GM19193 (cell line): ENCODE data around the gene NRXN2.

Source experiments
- POLR2A ChIP-seq: IDR thresholded peaks from 4 replicates; pipeline ENCODE4 v1.6.1; 2011; ENCODE audit not compliant: insufficient read depth, insufficient read length; ENCODE audit errors: extremely low read depth

The NRXN2 gene

DNA sequence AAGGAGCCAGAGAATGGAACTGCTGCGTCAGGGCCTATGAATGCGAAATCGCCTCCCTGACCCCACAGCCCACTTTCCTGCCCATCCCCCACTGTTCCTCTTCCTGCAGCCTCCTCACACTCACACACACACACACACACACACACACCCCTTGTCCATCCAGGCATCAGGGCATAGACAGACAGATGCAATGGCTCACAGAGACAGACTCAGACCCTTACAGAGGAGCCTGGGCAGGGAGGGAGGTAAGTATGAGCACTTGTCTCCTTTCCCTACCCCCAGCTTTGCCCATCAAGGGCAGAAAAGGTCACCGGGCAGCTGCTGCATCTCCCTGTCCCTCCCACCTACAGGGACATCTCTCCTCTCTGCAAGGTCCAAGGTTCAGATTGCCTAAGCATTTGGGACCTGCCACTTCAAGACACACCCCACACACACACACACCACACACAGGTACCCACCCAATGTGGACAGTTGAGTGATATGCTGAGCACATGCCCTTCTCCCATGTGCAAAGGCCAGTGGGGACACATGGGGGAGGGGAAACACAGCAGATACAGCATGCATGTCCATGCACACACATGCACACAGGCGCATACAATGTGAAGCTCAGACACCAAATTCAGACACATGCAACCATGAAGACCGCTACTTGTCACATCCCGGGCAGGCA, 2.0 kb upstream of the NRXN2 start:
- TF ChIP-seq POLR2A, result no peak

DNA sequence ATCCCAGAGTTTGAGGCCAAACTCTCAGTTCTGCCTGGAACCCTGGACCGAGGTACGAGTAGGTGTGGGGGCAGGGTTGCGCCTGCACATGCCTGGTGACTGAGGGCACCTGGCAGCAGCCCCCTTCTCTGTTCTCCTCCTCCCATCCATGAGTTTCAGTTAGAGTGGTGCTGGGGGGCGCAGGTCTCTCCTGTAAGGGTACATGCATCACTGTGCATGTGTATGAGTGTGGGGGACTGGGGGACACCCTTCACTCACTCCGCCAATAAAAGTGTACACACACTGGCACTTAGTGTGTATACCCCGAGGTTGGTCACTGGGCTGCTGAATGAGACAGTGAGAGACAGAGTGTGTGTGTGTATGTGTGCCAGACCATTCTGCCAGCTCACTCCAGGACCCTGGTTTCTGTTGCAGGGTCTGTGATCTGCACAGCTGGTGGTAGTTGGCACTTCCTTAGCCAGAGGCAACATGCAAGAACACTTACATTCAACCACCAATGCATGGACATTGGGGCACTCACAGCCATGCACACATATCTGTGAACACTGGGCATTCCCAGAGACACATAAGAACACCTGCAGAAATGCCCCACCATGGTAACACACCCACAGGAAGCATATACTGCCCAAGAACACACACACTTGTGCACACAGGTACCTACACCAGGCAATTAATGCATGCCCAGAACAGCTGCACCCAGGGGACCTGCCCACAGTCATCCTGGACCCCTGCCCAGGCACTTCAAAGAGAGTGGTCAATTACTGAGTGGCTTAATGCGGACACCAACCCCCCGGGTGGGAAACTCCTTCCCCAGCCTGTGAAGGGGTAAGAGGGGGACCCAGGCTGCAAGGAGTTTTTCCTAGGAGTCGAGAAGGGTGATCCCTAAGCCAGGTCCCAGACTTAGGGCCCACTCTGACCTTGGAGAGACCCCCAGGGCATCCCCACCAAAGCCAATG, 1.2 kb upstream of the NRXN2 start:
- no peak for TF ChIP-seq POLR2A

DNA sequence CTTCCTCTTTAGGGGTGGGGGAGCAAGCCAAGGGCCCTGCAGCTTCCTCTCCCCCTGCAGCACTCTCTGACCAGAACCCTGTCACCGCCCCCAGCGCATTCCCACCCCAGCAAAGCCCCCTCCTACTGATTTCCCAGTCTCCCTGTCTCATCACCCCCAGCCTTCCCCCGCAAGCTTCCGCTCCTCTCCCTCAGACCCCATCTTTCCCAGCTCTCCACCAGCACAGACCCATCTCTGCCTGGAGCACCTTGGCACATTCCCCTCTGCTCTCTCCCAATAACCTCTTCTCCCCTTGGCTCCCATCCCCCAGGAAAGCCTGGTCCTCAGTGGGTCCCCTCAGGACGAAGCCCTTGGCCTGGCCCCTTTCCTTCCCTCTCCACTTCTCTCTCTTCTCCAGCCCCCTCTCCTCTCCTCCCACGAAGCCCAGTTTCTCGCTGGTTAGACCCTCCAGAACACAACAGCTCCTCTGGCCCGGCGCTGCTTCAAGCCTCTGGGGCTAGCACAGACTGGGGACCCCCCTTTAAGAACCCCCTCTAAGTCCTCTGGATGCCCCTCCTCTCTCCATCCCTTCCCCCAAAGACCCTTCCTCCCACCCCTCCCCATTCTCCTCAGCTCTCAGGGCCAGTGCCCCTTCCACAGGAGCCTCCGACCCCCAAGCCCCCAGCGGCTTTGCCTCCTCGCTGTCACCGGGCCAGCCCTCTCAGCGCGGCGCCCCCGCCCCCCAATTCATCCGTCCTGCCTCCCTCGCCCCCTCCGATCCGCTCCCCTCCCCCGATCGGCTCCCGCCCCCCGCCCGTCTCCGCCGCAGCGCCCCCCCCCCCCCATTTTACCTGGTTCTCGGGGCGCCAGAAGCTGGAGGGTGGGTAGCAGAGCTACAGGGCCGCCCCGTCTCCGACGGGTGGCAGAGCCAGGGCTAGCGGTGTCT, 594 bp downstream of the NRXN2 start:
- TF ChIP-seq POLR2A, result no peak

DNA sequence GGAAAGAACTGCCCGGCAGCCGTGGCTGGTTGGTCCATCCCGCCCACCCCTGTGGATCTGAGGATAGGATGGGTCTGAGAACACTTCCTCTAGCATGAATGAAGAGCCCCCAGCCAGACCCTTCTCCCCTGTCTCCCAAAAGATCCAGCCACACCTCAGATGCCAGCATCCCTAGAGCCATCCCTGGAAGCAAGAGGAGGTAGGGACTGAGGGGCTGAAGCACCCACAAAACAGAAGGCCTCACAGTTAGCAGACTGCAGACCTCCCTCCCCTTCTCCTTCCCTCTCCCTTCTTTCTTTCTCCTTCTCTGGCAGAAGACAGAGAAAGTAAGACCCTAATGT, 1.7 kb downstream of the NRXN2 start:
- TF ChIP-seq POLR2A, result no peak

DNA sequence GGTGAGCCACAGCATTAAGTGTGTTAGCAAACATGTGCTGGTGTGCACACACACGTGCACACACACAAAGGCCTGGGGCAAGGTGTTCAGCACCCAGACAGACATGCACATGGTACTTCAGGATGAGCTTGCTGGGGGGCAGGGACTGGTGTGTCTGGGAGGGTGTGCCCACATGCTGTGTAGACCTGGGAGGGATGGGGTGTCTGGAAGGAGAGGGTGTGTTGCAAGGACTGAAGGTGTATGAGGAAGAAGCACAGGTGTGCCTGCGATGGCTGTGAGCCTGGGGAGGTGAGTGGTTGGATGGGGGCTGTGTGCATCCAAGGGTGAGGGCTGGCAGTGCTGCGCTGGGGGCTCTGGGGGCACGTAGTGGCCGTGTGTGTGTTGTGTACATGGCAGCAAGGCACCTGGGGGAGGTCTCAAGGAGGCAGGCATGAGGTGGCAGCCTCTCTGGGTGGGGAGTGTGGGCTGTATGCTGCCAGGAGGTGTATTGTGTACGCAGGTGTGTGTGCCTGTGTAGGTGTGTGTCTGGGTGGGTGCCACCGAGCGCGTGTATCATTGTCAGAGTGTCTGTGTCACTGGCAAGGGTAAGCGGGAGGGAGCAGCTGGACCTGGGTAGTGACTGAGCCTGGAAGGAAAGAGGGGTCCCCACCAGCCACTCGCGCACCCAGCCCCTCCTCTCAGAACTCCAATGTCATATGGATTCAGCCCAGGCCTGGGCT, 2.2 kb downstream of the NRXN2 start:
- TF ChIP-seq POLR2A, result no peak

DNA sequence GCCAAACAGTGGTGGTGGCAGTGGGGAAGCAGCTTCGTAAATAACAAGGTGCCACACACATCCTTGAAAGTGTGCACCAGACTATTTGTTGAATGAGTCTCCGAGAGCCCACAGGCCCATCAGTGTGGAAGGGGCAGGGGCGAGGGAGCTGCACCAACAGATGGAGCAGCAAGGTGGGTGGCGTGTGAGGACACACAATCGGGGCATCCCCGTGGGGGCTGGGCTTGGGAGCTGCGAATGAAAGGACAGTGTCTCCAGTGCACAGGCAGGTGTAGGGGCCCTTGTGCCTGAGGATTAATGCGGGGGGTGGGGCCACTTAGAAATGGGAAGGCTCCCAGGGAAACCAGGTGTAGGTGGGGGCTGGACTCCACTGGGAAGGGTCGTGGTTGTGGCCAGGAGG, 2.8 kb downstream of the NRXN2 start:
- TF ChIP-seq POLR2A, result no peak

DNA sequence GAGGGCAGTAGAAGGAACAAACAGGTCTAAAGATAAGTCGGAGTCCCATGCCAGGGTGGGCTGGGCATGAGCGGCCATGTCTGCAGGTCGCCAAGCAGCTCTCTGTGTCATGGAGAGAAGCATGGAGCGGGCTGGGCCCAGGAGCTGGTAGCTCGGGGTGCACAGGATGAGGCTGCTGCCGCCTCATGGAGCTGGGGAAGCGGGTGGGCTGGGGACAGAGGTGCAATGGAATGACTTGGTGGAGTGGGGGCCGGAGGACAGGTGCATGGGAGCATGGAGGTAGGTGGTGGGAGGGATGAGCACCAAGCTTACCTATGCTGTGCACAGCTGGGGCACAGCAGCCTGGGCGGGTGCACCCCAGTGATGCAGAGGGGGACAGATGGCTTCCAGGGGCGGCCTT, 3.6 kb downstream of the NRXN2 start:
- TF ChIP-seq POLR2A, result no peak

DNA sequence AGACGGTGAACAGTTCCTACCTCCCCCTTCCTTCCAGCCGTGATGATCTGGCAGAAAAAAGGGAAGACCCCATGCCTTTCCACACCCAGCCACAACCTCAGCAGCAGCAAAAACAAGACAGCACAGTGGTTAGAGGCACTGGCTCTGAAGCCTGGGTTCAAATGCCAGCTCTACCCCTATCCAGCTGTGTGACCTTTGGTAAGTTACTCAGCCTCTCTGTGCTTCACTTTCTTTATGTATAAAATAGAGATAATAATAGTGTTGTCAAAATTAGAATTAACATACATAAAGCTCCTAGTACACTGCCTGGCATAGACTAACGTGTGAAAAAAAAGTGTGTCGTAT, 4.2 kb downstream of the NRXN2 start:
- TF ChIP-seq POLR2A, result no peak

DNA sequence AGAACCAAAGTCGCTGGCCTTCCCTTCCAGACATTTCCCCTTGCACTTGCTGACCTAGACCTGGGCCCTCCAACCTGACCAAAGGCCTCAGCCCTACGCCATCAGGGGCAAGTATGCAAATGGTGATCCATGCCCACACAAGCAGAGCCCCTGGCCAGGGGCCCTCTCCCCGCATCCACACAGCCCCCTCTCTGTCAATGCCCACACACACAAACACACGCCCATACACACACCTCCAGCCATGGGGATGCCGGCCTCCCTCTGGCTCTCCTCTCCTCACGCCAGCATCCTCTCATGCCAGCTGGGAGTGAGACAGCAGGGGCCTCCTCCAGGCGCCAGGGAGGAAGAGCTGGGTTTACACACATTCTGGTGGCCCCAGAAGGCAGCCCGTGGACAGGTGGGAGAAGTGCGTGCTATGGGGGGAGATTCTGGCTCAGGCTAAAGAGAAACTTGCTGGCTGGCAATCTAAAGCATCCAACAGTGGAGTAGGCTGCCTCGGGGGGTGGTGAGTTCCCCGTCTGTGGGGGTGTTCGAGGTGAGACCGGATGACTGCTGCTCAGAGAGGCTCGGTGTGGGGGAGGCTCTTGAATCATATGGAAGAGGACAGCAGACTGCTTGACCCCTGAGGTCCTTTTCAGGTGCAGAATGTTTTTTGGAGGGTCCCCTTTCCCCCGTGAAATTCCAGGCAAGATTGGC, 4.8 kb downstream of the NRXN2 start:
- TF ChIP-seq POLR2A, result no peak

DNA sequence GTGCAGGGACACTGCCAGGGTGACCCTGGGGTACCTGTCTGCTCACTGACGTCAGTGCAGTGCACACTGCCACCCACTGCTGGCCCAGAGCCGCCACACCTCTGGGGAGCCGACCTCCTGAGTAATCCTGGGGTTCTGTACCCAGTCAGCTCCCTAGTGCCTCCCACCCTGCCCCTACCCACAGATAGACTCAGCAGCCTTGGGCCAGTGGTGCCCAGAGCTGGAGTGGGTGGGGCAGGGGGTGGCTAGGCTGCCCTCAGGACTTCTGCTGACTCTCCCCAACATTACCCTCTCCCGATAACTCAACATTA, 5.8 kb downstream of the NRXN2 start:
- TF ChIP-seq POLR2A, result no peak

DNA sequence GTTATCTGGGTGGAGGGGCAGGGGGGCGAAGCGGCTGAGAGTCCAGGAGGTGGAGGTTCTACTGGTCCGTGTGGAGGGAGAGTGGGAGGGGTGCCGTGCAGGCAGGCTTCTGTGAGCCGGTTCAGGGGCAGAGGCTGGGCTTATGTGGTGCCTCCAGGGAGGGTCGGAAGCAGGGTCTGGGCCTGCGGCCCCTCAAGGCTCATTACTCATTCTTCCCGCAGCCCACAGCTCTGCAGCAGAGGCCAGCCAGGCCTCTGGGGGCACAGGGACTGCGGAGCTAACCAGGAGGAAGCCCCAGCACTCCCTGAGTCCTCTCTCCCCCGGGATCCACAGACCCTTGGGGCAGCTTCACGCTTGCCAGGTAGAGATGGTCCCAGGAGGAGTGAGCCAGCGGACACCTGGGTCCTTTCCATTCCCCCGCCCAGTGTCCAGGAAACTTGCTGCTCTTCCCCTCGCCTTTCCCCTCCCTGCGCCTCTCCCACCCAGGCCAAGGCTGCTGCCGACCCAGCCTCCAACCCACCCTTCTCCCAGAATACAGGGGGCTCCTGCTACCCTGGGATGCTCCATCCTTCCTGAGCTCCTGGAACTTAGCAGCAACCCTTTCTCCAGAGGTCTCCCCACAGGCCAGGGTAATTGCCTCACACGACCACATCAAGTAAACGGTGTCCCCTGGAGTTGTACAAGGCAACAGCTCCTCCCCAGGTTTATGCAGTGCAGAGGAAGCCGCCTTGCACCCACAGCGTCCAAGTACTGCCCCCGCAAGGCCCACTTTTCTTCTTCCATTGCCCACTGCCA, 6.3 kb downstream of the NRXN2 start:
- no peak for TF ChIP-seq POLR2A

DNA sequence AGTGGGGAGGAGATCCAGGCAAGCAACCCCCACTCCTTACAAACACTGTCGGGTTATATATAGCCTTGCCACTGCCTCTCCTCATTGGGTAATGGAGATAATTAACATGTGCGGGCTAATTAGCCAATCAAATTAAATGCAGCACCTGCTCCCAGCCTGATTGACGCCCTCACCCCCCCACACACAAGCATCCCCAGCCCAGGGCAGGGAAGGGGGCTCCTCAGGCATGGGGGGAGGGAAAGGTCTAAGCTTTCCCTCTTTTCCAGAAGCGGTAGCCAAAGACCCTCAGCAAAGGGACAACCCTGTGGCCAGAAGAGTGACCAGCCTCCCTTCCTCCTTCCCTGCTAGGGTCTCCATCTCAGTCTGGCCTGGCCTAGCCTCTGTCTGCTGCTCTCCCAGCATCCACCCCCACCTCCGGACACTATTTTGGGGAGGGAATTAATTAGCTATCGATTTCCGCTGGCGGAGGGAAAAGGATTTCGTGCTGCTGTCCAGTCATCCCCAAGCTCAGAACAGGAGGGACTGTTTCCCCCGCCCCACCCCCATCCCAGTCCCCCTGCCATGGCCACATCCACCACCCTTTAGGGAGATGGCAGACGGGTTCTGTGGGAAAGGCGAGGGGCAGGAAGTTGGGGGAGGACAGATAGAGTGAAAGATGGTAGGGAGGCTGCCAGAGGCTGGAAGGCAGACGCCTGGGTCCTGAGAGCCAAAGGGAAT, 7.1 kb downstream of the NRXN2 start:
- TF ChIP-seq POLR2A, result no peak

DNA sequence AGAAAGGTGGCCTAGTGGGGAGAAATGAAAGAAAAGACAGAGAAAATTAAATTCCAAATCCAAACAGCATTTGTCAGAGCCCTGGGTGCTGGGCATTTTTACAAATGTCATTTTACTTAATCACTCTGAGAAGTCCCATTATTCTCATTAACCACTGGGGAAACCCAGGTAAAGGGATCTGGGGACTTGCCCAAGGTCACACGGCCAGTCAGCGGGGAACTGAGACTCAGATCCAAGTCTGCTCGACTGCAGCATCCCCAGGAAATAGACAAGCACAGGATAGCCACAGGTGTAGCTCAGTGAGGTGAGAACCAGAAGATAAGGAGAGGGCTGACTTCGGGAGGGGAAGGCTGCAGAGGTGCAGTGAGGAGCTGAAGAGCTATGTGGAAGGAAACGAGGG, 7.9 kb downstream of the NRXN2 start:
- no peak for TF ChIP-seq POLR2A
